Heart left ventricle (tissue), 16 donors: ENCODE measurements around the gene OR51D1. TPM values are rescaled to one million over a fixed set of nuclear protein-coding genes. Genes with fewer than 3 reads are reported as not detected.

Experiments
- ATAC-seq, 4 donors: fragments of 200-7000 bp; cut with Tn5 transposase; one replicate each; pipeline ENCODE4 v1.9.1; 2020 to 2022; ENCODE audit warnings: moderate library complexity in 4 of 4, mild to moderate bottlenecking in 3 of 4, moderate number of reproducible peaks in 1 of 4
- DNase-seq, 5 donors: peaks; one replicate each; pipeline ENCODE4 v3.0.0-alpha.2; 2020
- H3K27ac ChIP-seq, 12 donors: fragments of 200-600 bp; sonication (generic) in 4 of 12; one replicate each; pipeline versions ENCODE4 v1.5.0 to v1.8.0; 2016 to 2022; ENCODE audit warnings: mild to moderate bottlenecking in 2 of 12
- H3K27me3 ChIP-seq, 9 donors: fragments of 200-600 bp; sonication (generic) in 2 of 9; one replicate each; pipeline versions ENCODE4 v1.5.1 to v1.8.0; 2016 to 2022; ENCODE audit warnings: mild to moderate bottlenecking in 3 of 9
- H3K36me3 ChIP-seq, 9 donors: fragments of 200-600 bp; sonication (generic) in 2 of 9; one replicate each; pipeline versions ENCODE4 v1.5.0 to v1.8.0; 2018 to 2022; ENCODE audit warnings: mild to moderate bottlenecking in 2 of 9
- H3K4me1 ChIP-seq, 12 donors: fragments of 200-600 bp; sonication (generic) in 4 of 12; one replicate each; pipeline versions ENCODE4 v1.5.0 to v1.8.0; 2016 to 2022; ENCODE audit warnings: mild to moderate bottlenecking in 3 of 12
- H3K4me3 ChIP-seq, 12 donors: fragments of 200-600 bp; sonication (generic) in 4 of 12; one replicate each; pipeline versions ENCODE4 v1.5.0 to v1.8.0; 2017 to 2022; ENCODE audit warnings: mild to moderate bottlenecking in 9 of 12, moderate library complexity in 4 of 12
- H3K9me3 ChIP-seq, 12 donors: fragments of 200-600 bp; sonication (generic) in 4 of 12; one replicate each; pipeline versions ENCODE4 v1.5.0 to v1.8.0; 2016 to 2022; ENCODE audit warnings: mild to moderate bottlenecking in 1 of 12
- POLR2A ChIP-seq, 2 donors: fragments of 450-650 bp; IDR thresholded peaks; one replicate each; pipeline ENCODE4 v1.6.1; 2017; ENCODE audit warnings: antibody characterized with exemption in 2 of 2, mild to moderate bottlenecking in 2 of 2, moderate library complexity in 2 of 2
- WGBS, 4 donors: extraction: QIAGEN DNeasy Blood & Tissue Kit in 2 of 4; methylation state at CpG; one replicate each; pipeline versions ENCODE4 v1.1.5 to v1.1.7; 2013 to 2018; 5-methylcytosine and 5-hydroxymethylcytosine counted together
- intact Hi-C, 10 donors: fragments of 100-400 bp; cut with DNase I; formaldehyde crosslinking; loops; one replicate each; pipeline versions ENCODE4 v1.11.1 to v1.14.2; 2022
- polyA plus RNA-seq, 2 donors: library from polyadenylated mRNA; stranded (reverse); fragments of 200-250 nt; gene quantifications; one replicate each; pipeline ENCODE4 v1.2.3, GENCODE V29; 2013
- total RNA-seq, 9 donors: library from RNA; depleted of rRNA in 2 of 9; stranded (reverse); fragments of >200 nt in 2 of 9; fragmentation: NEBNext Ultra II Directional in 3 of 9; extraction: Animal tissue kit (Norgen Biotek cat#: 25700) in 3 of 9; gene quantifications; one replicate each; pipeline versions ENCODE4 v1.1.0 to v1.2.4, GENCODE V29; 2016 to 2023
- TF ChIP-seq, protein P1 (sequence below), 12 donors: fragments of 200-600 bp; sonication (generic) in 4 of 12; IDR thresholded peaks; one replicate each; pipeline versions ENCODE4 v1.5.0 to v1.8.0; 2018 to 2022; ENCODE audit warnings: antibody characterized with exemption in 12 of 12, mild to moderate bottlenecking in 5 of 12
- donor health status: ischemic (EF 13 %, LVEDD 7.1; RV severe dilation, severe dysfunction).
- donor health status: healthy with polysubstance abuse.
- donor health status: DM: no; HTN: yes; CAD: no.
- donor health status: DM: no; HTN: no; CAD: no.
- donor health status: ischemic (EF 25% LVEDD 6.9; RV normal size, moderate dysfunction).
- donor health status: ischemic (EF 25% LVEDD 5.7; RV mildly dilated, moderate dysfunction).
- donor health status: healthy.
- donor health status: DM: yes; HTN: yes; CAD: no.
- donor health status: ischemic (EF 35%, LVEDD 5.7; RV mildly dilated, moderate dysfunction).
- donor health status: nonischemic (EF 11% LVEDD 7.7; RV severe dilation, severe dysfunction).
- donor health status: DM: yes; HTN: yes; CAD: no.
- donor health status: PGD.
- donor health status: ischemic (EF 29% LVEDD 5.4; RV normal size, mild dysfunction).
- donor health status: nonischemic (EF 23%, LVEDD 6.1; RV moderate dilation, normal function).

Gene OR51D1
- total and polyA plus RNA-seq, 11 donors = not detected

DNA sequence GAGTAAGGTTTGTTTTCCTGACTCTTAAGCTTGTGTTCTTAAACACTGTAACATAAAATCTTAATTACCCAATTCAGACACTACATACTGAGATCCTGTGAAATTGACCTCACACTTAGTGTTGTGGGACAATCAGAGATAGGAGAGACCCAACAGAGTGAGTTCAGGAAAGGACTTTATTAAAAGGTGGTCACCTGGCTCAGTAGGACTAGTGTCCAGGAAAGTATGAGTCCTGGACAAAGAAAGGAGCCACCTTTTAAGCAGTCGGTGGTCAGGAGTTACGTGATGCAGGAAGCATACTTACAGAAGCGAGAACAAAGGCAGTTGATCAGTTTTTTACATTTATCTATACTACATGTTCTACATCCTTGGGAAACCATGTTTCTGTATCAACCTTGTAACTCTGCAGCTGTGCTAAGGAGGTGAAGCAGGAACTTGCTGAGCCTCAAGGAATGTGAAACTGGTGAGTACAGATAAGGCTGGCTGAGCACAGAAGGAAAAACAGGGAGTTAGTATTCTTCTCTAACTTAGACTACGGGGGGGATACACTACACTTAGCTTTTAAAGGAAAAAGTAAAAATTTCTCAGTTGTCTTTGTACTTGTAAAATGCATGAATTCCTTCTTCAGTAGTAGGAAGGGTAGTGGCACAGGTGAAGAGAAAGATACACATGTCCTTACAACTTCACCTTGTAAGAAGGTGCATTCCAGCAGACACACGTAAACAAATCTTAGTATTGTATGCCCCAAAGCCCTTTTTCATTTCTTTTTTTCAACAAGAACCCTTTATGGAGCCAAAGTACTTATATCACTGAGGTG is 21.6 kb downstream of the OR51D1 start:
- 57 to 69% (median 64%) methylated on average over 5 of the region's 5 CpGs for WGBS, 4 donors
- Histone ChIP-seq H3K27me3 (no peaks in the 10 kb centered on the region), H3K27ac (no peak overlapping the region), H3K4me1 (peaks cover 0 to 7% (median 0%) of the 10 kb centered on the region in 12 donors), H3K9me3 (no peaks in the 10 kb centered on the region), H3K4me3 (no peak overlapping the region), H3K36me3 (no peaks in the 10 kb centered on the region)
- intact Hi-C loops = no loop called here
- no peak for TF ChIP-seq POLR2A (IDR thresholded peaks at IDR 0.05)
- TF ChIP-seq, protein P1, sequence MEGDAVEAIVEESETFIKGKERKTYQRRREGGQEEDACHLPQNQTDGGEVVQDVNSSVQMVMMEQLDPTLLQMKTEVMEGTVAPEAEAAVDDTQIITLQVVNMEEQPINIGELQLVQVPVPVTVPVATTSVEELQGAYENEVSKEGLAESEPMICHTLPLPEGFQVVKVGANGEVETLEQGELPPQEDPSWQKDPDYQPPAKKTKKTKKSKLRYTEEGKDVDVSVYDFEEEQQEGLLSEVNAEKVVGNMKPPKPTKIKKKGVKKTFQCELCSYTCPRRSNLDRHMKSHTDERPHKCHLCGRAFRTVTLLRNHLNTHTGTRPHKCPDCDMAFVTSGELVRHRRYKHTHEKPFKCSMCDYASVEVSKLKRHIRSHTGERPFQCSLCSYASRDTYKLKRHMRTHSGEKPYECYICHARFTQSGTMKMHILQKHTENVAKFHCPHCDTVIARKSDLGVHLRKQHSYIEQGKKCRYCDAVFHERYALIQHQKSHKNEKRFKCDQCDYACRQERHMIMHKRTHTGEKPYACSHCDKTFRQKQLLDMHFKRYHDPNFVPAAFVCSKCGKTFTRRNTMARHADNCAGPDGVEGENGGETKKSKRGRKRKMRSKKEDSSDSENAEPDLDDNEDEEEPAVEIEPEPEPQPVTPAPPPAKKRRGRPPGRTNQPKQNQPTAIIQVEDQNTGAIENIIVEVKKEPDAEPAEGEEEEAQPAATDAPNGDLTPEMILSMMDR (IDR thresholded peaks at IDR 0.05) = no peak
- ATAC-seq = no peak
- no peak for DNase-seq

GRCh38 chr11:4662876-4663275 is 25.6 kb downstream of the OR51D1 start:
- H3K4me3 ChIP-seq = no peak overlapping the region
- no peaks in the 10 kb centered on the region for H3K27me3 ChIP-seq
- DNase-seq (no peak), ATAC-seq (no peak)
- no peak for TF ChIP-seq POLR2A (IDR thresholded peaks at IDR 0.05)
- TF ChIP-seq, protein P1 (IDR thresholded peaks at IDR 0.05) = no peak
- no peaks in the 10 kb centered on the region for H3K9me3 ChIP-seq
- H3K4me1 ChIP-seq = peaks cover 0 to 4% (median 0%) of the 10 kb centered on the region in 12 donors
- intact Hi-C loops = no loop called here
- H3K27ac ChIP-seq = no peak overlapping the region
- H3K36me3 ChIP-seq = no peaks in the 10 kb centered on the region
- WGBS, 4 donors = 91 to 98% (median 96%) methylated on average over 6 of the region's 6 CpGs

DNA sequence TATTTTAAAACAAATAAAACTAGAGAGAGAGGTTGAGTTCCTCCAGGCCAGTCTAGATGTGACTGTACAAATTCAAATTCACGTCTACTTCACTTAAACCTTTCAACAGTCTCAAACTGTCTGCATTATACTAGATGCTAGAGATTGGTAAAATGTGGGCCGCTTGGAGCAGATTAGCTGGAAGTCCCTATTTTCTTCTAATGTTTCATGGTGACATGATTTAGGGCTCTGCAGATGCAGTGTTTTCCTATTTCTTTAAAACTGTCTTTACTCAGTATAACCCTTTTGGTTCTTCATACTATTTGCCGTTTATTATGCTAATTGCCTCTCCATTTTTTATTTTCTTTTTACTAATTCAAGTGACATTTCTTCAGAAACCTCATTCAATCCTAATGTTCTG is 26.9 kb downstream of the OR51D1 start:
- Histone ChIP-seq H3K36me3 (no peaks in the 10 kb centered on the region), H3K27me3 (no peaks in the 10 kb centered on the region), H3K4me3 (no peak overlapping the region), H3K9me3 (no peaks in the 10 kb centered on the region), H3K4me1 (no peaks in the 10 kb centered on the region), H3K27ac (no peak overlapping the region)
- DNase-seq (no peak), ATAC-seq (no peak)
- intact Hi-C loops = no loop called here
- no peak for TF ChIP-seq POLR2A (IDR thresholded peaks at IDR 0.05)
- TF ChIP-seq, protein P1 (IDR thresholded peaks at IDR 0.05) = no peak
- 83 to 90% (median 87%) methylated on average over 3 of the region's 3 CpGs for WGBS, 4 donors

DNA sequence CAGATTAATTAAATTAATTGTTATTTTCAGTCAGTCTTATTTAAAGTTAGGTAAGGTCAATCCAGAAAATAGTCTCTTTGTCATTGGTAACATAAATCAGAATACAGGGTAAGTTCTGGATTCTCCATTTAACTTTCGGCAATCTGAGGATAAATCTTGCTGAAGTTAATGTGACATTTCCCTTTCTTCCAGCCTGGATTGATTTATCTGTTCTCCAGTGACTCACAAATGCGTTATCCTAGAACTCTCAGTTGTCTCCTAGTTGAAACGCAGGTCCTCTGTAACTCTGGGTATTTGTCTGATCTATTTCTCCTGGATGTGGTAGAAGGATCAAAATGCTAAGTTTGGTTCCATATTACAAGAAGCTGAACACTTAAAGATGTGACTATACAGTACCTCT is 27.5 kb downstream of the OR51D1 start:
- TF ChIP-seq POLR2A (IDR thresholded peaks at IDR 0.05) = no peak
- TF ChIP-seq, protein P1 (IDR thresholded peaks at IDR 0.05) = no peak
- WGBS, 4 donors = 82 to 95% (median 93%) methylated on average over 3 of the region's 3 CpGs
- H3K9me3 ChIP-seq = no peaks in the 10 kb centered on the region
- H3K27me3 ChIP-seq = no peaks in the 10 kb centered on the region
- intact Hi-C loops = no loop called here
- H3K27ac ChIP-seq = no peak overlapping the region
- H3K4me1 ChIP-seq = no peaks in the 10 kb centered on the region
- ATAC-seq = no peak
- no peak overlapping the region for H3K4me3 ChIP-seq
- no peaks in the 10 kb centered on the region for H3K36me3 ChIP-seq
- DNase-seq = no peak
